Hepatocyte (in vitro differentiated cells): ENCODE data around the gene PLEKHG4B.

Experiments used
- CTCF ChIP-seq: fragments of 200-600 bp; sonication (generic); IDR thresholded peaks from 2 replicates; pipeline ENCODE4 v1.5.1; 2016; ENCODE audit warnings: antibody characterized with exemption, mild to moderate bottlenecking; ENCODE audit not compliant: poor library complexity
- EZH2 ChIP-seq: fragments of 200-600 bp; sonication (generic); IDR thresholded peaks from 2 replicates; pipeline ENCODE4 v1.6.1; 2016; ENCODE audit warnings: antibody characterized with exemption, mild to moderate bottlenecking, borderline replicate concordance
- EZH2phosphoT487 ChIP-seq: fragments of 200-600 bp; sonication (generic); IDR thresholded peaks from one replicate; pipeline ENCODE4 v1.6.1; 2018; ENCODE audit warnings: antibody characterized with exemption, mild to moderate bottlenecking, low read depth, moderate library complexity; ENCODE audit not compliant: unreplicated experiment, severe bottlenecking

- no peak for TF ChIP-seq CTCF
- TF ChIP-seq EZH2: no peak
- no peak for TF ChIP-seq EZH2phosphoT487
Observed at GRCh38 chr5:76358-77169, 15.4 kb upstream of the PLEKHG4B start.
